Glomerular visceral epithelial cell (primary cell): Measurements from ENCODE around the gene ADARB2.

Experiments
- DNase-seq: peaks from one replicate; pipeline ENCODE4 v3.0.0-alpha.2; 2016; ENCODE audit errors: extremely low spot score

The ADARB2 gene

DNA sequence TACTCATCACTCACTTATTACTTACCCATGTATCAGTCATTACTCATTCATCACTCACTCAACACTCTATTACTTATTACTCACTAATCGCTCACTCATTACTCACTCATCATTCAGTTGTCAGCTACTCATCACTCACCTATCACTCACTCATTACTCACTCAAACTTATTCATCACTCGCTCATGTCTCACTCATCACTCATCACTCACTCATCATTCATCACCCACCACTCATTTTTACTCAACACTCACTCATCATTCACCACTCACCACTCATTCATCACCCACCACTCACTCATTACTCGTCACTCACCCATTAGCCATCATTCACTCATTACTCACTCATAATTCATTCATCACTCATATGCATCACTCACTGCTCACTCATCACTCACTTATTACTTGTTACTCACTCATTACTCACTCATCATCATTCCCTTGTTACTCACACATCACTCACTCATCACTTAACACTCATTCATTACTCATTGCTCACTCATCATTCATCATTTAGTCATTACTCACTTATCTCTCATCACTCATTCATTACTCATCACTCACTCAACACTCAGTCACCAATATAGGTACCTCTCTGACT lies 237.9 kb downstream of the ADARB2 start:
- no peak for DNase-seq

DNA sequence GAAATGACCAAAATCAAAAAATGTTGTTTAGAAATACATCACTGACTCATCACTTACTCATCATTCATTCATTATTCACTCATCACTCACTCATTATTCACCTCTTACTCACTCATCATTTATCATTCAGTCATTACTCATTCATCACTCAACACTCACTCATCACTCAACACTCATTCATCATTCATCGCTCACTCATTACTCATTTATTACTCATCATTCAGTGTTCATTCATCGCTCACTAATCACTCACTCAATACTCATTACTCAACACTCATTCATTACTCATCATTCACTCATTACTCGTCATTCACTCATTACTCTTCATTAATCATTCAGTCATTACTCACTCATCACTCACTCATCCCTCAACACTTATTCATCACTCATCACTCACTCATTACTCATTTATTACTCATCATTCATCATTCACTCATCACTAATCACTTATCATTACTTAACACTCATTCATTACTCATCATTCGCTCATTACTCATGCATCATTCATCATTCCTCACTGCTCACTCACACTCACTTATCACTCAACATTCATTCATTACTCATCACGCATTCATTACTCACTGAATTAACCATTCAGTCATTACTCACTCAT lies 238.5 kb downstream of the ADARB2 start:
- no peak for DNase-seq

DNA sequence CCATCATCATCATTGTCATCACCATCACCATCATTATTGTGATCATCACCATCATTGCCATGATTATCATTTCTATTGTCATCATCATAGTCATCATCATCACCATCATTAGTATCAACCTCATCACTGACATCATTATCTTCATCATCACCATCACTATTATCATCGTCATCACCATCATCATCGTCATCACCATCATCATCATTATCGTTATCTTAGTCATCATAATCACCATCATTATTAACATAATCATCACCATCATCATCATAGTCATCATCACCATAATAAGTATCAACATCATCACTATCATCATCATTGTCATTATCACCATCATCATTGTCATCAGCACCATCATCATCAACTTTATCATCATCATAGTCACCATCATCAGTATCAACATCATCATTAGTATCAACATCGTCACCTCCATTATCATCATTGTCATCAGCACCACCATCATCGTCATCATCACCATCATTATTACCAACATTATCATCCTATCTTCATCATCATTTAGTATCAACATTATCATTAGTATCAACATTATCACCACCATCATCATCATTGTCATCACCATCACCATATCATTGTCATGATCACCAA lies 241.3 kb downstream of the ADARB2 start:
- DNase-seq, result no peak

DNA sequence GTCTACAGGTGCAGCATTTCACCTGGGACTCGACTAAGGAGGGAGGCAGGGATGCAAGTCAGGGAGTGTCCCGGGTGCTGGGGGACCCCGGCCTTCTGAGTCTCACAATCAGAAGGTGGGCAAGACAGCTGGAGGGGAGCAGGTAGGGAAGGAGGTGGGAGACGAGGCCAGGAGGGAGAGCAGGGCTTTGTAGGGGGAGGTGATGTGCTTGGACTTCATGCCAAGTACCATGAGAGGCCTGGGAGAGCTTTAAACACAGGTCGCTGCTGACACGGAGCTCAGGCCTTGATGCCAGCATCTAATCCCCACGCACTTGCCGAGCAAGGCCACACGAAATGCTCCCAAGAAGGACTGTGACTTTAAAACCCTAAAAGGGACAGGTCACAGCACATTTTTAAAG lies 244.7 kb downstream of the ADARB2 start:
- no peak for DNase-seq

DNA sequence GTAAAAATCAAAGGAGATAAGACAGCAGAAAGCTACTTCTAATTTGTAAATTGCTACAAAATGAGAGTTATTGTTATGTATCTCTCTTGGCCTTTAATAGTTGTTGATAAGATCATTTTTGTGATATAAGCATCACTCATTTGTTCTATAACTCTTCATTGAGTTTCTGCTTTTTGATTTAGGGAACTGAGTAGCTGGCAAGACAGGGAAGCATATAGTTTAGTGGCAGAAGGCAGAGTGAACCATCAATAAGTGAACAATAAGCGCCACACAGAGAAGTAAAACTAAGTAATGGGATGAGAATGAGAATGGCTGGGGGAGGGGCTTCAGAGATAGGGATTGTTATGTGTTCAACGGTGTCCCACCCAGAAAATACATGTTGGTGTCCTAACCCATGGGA lies 245.4 kb downstream of the ADARB2 start:
- DNase-seq, result no peak

DNA sequence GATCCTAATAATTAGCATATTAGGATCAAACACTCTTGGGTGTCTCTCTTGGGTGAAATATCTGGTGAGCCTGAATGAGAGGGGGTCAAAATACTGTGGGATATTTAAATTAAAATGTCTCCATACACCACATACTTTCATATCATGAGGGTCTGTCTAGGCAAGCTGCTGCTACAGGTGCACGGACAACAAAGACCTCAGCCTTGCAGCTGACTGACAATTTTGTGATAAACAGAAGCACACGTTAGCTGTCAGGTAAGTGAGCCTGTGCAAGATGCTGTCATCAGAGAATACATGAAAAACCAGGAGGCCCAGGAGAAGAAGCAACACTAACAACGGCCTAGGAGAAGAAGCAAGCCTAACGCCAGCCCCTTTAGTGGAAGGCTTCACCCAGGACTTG lies 247.5 kb downstream of the ADARB2 start:
- no peak for DNase-seq

DNA sequence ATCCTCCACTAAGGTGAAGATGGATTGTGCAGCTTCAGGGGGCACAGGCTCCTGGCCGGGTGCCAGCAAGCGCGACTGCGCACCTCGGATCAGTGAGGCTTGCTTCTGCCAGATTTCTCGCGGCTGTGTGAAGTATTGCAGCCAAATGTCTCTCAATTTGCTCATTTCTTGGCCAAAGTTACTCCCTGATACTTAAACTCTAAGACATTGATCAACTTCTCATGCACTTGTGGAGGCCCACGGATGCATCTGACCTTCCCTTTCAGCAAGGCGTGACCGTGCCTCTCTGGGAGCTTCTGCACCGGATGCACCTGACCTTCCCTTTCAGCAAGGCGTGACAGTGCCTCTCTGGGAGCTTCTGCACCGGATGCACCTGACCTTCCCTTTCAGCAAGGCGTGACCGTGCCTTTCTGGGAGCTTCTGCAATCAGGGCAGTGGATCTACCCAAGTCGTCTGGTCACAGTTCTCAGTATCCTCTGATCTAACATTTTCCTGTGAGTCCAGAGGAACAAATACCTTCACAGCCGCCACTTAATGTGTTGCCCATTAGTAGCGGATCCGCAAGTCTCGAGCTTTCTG lies 248.3 kb downstream of the ADARB2 start:
- DNase-seq, result no peak

DNA sequence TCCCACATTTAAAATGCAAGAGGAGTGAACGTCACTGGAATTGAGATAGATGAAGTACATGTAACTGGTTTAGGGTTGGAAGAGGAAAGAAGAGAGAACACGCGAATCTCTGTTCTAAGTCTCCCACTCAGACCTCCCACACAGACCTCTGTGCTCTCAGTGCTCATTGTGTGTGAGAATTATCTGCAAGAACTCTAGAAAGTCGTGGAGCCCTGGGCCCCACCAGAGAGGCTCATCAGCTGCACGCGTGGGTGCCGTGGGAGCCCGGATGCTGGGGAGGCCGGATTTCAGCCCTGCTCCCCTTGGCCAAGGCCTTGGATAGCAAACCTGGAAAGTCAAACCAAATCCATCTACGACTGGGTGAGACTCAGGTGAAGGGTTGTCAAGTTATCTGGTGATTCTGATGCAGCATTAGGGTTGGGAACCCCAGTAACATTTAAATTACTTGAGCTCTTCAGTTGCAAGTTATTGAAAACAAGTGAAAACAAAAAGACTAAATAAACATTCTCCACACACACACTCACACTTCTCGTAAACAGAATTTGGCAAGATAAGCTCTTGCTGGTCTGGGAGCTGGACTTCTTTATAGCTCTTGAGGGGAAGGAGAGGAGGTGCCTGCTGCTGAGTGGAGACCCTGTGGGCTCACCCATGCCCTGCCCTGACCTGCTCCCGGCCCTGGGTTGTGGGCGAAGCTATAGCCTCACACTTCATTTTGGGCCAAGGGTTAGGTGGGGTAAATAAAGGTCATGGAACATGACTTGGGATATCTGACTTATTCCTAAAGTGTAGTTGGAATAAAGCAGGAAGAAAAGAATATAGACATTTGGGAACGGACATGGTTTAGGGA lies 250.3 kb downstream of the ADARB2 start:
- DNase-seq, result no peak

DNA sequence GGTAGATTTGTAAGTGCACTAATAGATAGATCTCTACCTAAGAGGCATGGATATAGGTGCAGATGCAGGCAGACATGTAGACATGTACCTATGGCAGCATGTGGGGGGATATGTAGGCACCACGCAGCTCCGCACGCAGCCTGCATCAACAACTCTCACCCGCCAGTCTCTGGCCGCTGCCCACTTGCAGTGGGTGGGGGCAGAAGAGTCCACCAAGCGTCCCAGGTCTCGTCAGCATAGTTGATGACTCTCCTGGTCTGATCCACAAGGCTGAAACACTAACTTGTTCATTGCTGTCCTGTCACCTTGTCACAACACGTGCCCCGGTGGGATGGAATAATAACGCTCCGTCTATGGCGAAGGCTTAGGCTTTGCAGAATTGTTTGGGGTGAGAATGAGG lies 252.0 kb downstream of the ADARB2 start:
- no peak for DNase-seq

DNA sequence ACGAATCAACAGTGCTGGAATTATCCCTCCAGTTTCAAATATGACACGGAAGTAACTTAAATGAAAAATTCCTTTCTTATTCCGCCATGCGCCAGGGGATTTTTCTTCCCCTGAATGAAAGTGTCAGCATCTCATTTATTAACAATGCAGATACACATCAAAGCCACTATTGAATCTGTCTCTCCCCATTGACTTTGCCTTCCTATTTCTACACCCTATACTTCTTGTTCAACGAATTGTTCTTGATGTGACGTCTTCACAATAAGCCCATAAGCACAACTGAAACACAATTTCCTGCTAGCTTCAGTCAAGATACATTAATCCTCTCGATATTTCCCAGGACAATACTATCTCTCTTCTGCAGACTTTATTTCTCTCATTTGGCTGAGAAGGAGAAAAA lies 253.5 kb downstream of the ADARB2 start:
- no peak for DNase-seq

DNA sequence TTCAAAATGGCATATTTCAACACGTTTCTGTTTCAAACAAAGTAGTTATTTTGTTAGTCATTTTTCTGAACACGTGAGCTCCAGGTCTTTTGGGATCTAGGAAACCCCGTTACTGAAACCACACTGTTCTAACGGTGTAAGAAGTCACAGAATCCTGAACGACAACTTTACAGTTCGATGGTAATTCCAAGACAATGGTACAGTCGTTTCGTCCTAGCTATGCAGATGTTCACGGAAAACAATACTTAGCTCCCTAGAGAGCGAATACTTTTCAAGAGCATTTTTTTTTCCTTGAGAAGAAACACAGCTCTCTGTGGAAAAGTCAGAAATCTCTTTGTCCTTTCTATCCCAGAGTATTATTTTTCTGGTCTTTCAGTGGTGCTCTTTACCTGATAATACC lies 254.1 kb downstream of the ADARB2 start:
- DNase-seq, result no peak

DNA sequence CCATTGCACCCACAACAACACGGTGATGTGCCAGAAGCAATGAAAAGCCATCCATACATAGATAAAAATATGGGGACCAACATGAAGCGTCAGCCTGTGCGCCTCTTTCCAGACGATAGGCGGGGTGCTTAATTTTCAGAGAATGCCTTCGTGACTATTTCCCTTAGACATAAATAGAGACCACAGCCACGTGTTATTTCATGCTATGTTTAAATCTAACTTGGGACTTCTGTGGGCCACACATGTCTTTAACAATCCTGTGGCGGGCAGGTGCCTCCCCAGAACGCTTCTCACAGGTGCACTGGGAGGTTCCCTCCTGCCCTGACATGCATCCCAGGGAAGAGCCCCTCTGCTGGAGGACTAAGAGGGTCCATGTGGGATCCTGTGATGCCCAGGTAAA lies 259.7 kb downstream of the ADARB2 start:
- DNase-seq, result no peak

DNA sequence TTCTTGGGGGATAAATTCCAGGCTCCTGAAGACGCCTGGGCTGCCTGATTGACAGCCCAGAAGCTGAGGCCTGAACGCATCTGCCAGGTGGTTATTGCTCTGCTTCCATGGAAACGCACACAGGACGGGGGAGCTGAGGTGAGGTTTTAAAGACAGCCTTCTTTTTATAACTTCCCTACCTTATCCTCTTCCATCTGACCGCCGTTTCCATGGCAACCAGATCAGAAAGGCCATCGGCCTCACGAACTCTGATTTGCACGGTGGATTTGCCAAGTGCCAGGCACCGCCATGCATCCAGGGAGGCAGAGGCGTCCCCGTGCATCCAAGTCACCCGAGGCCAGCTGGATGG lies 260.9 kb downstream of the ADARB2 start:
- no peak for DNase-seq

DNA sequence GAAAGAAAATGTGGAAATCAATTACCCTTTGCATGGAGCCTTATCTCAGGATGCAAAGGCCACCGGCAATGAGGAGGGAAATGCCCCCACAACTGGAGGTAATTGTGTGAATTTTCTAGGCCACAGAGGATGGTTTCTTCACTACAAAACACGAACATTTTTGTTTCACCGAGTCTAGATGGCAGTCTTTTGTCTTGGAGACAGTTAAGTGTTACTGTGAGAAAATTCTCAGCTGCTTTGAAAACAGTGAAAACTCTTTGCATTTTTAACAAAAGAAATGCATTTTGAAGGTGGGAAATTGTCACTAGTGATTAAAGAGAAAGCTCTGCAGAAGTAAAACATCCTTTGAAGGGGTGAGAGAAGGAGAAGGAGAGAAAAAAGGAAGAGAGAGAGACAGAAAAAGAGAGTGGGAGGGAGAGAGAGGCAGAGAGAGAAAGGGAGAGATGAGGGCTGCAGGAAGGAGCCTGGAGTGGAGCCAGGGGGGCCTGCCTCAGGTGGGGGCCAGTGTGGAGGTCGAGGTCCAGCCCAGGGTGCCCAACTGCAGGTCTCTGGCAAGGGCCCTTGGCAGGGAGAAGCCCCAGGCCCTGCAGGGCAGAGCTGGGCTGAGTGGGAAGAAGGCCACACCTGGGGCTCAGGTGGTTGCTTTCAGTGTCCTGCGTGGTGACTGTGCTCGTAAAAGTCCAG lies 261.4 kb downstream of the ADARB2 start:
- DNase-seq, result no peak

DNA sequence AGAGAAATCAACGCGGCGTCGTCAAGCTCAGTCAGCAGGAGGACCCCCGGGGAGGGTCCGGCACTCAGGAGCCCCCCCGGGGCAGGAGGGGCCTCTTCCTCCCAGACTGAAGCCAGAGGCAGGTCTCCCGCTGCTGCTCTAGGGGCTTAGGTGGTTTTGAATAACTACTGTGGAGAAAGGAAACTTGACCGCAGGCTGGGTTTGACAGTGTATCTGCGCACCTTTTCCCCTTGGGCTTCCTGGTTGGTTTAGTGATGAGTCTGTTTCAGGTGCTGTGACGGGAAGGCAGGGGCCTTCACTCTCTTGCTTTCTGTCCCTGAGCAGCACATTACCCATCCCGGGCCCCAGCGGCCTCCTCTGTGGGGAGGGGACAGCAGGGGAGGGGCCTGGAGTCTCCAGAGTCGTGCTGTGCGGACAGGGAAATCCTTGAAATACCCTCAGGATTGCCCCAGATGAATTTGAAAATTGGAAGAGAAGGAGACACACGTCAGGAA lies 262.2 kb downstream of the ADARB2 start:
- no peak for DNase-seq

DNA sequence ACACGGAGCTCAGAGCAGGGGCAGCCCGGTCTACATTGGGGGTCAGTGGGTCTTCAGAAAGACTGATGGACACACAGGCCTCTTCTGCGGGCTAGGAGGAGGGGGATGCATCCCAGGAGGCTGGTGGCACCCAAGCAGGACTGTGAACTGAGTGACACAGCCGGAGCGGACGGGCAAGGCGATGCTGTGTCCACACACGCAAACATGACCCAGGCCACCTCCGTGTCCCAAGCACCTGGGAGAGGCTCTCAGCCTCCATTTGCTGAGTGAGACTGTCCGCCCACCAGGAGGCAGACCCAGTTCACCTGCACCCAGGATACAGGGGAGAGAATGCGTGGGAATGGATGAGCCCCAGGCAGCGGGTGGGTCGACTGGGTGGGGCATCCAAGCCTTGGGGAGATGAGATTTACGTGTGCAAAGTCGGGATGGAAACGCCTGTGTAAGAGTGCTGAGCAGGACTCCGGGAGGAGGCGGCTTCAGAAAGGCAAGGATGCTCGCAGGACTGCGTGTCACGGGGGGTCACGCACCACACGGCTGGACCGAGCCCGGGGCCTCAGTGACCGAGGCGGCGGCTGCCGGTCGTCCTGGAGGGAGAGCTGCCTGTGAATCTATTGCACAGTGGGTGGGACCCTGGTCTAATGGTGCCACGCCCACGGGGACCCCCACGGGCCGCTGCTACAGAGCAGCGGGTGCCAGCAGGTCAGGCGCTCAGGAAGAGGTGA lies 262.8 kb downstream of the ADARB2 start:
- no peak for DNase-seq

DNA sequence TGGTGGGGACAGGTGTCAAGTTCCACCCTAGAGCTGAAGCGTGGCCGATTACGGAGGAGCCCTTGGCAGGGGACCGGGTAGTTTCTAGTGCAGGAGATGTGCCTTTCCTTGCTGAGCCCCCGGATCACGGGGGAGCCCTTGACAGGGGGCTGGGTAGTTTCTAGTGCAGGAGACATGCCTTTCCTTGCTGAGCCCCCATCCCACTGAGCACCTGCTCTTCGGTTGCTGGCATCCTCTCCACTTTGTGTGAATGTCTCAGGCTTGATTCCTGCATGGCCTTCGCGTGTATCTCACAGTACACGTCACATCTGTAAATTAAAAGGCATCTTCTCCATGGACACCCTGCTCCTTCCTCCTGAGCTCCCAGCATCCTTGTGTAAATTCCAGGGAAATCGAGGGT lies 263.5 kb downstream of the ADARB2 start:
- DNase-seq, result no peak

DNA sequence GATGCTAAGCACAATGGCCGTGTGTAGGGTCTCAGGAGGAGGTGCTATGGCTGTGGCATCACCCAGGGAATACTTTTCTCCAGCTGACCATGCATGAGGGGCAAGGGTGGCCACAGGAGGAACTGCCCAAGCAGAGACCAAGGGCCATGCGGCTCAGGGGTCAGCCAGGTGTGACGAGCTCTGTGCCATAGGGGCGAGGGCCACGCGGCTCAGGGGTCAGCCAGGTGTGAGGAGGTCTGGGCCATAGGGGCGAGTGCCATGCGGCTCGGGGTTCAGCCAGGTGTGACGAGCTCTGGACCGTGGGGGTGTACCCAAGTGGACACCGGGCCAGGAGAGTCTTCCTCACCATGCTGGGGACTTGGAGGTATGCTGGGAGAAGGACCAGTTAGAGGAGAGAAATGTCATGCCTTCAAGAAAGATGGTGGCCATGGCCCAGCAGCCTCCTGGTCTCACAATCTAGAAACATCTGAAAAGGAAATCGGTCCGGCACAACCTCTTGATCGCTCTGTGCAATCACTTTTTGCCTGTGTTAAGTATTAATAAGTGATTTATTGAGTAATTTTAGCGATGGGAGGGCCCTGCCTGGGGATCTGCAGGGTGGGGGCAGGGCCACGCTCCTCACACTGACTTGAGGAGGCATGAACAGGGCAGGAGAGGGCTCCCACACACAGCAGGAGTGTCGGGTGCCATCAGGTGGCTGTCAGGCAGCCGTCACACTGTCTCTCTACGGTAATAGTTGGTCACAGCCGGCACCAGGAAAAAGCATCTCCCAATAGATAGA lies 265.0 kb downstream of the ADARB2 start:
- no peak for DNase-seq

DNA sequence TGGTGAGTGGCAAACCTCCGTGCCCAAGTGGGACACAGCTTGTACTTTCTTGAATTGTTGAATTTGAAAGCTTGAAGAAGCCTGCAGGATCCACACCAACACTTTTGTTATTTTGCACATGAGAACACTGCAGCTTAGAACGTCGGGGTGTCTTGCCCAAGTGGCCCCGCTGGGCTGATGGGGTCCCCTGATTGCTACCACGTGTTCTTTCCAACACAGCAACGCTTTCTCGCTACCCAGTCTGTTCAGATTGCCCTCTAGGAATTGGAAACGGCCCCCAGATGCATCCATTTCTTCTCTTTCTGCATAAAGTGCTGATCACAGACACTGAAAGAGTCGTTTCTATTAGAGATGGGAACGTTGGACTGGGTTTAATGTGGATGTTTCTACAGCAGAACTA lies 268.5 kb downstream of the ADARB2 start:
- no peak for DNase-seq

DNA sequence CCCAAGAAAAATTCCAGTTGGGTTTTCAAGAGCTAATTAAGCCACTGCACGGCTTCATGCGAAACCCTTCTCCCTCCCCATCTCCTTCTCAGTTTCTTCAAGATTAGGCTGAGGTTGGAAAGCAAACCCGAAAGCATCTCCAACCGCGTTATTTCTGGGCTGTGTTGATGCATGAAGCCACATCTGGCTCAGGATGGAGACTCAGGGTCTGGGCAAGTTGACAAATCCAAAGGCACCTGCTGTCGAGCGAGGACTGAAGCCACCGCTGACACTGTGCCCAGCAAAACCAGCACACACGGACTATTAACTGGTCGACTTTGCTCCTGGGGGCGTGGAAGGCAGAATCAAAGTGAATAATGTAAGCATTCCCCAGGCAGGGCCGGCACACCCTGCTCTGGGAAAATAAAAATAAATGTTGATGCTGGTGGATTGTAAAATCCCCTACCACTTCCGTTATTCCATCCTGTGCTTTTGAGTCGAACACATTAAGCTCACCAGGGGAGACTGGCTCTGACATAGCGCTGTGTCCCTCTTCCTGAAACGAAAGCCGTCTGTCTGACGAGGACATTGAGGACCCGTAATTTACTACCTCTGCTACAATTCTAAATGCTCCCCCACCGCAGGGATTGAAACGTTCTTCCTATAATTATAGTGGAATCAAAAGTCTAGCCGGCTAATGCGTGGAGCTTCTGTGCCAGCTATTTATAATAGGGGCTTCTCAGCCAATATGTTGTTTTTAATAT lies 269.8 kb downstream of the ADARB2 start:
- no peak for DNase-seq
